ENCODE results near the gene ALK.

ALK gene

DNA sequence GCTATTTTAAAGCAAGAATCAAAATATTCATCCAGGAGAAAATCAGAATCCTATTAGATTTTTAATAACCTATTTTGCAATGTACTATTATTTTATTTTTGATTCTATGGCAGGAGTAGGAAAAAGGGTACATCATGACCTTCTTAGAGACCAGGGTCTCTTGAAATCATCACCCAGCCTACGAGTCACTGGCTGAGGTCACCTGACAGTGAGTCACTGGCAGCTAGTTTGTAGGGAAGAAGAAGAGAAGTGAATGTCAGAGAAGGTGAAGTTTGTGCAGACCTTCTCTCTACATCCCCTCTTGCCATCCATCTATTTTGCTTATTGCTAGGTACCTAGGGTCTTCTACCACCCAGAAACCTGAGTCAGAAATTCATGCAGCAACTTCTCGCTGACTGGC, 144.2 kb downstream of the ALK start:
- no peak overlapping the region for H3K4me3 ChIP-seq
- TF ChIP-seq, protein P1, sequence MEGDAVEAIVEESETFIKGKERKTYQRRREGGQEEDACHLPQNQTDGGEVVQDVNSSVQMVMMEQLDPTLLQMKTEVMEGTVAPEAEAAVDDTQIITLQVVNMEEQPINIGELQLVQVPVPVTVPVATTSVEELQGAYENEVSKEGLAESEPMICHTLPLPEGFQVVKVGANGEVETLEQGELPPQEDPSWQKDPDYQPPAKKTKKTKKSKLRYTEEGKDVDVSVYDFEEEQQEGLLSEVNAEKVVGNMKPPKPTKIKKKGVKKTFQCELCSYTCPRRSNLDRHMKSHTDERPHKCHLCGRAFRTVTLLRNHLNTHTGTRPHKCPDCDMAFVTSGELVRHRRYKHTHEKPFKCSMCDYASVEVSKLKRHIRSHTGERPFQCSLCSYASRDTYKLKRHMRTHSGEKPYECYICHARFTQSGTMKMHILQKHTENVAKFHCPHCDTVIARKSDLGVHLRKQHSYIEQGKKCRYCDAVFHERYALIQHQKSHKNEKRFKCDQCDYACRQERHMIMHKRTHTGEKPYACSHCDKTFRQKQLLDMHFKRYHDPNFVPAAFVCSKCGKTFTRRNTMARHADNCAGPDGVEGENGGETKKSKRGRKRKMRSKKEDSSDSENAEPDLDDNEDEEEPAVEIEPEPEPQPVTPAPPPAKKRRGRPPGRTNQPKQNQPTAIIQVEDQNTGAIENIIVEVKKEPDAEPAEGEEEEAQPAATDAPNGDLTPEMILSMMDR (IDR thresholded peaks at IDR 0.05) = no peak
- no peak for DNase-seq (ENCODE audit: low spot score)
- no peak overlapping the region for H3K27ac ChIP-seq

DNA sequence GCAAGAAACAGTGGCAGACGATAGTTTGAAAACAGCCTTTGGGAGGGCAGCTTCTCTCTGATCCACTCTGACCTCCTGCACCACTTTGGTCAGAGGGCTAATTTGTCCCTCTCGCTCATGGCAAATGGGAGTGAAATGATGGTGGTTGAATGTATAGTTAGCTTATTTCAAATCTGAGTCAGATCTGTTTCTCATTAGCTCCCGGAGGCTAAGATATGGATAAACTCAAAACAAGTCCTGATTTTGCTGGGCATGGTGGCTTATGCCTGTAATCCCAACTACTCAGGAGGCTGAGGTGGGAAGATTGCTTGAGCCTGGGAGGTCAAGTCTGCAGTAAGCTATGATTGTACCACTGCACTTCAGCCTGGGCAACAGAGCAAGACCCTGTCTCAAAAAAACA, 145.0 kb downstream of the ALK start:
- Histone ChIP-seq H3K27ac (no peak overlapping the region), H3K4me3 (no peak overlapping the region)
- TF ChIP-seq, protein P1 (IDR thresholded peaks at IDR 0.05) = no peak
- no peak for DNase-seq (ENCODE audit: low spot score)

DNA sequence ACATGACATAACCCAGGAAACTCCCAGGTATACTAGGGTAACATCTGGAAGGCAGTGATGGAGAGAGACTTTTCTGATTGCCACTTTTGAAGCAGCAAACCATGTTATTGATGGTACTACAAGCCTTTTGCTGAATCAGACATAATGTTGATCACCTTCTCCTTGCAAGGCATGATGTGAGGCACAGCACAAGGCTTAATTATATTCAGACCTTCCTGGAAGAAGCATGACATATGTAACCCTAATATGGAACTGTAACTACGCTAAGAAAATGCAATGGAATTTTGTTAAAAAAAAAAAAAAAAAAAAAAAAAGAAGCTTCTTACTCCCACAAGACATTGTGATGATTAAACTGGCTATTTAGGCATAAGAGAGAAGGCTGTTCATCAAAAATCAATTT, 145.4 kb downstream of the ALK start:
- no peak overlapping the region for H3K4me3 ChIP-seq
- no peak for DNase-seq (ENCODE audit: low spot score)
- TF ChIP-seq, protein P1 (IDR thresholded peaks at IDR 0.05) = no peak
- H3K27ac ChIP-seq = no peak overlapping the region

DNA sequence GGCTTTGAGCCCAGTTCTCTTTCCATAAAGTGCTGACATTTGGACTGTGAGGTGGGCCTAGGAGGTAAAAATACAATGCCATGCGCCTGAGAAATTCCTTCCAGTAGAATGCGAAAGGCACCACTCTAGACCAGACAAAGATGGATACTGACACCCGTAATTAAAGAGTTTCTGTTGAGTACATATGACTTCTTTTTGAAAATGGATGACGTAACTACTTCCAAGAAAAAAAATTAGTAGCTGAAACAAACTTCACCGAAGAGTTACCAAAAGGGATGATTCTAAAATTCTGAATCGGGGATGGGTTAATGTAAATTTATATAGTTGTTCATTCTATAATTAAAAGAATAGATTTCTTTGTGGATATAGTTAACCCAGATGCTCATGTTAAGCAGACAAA, 146.8 kb downstream of the ALK start:
- no peak for DNase-seq (ENCODE audit: low spot score)
- TF ChIP-seq, protein P1 (IDR thresholded peaks at IDR 0.05) = no peak
- no peak overlapping the region for H3K27ac ChIP-seq
- H3K4me3 ChIP-seq = no peak overlapping the region

DNA sequence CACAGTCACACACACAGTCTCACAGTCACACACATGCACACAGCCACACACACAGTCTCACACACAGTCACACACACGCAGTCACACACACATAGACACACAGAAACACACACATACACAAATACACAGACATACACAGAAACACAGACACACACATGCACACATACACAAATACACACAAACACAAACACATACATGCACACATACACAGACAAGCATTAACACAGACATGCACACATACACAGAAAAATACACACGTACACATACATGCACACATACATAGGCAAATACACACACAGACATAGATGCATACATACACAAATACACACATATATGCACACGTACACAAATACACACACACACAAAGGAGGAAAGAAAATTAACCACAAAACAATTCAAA, 150.5 kb downstream of the ALK start:
- Histone ChIP-seq H3K27ac (no peak overlapping the region), H3K4me3 (no peak overlapping the region)
- DNase-seq (ENCODE audit: low spot score) = no peak
- TF ChIP-seq, protein P1 (IDR thresholded peaks at IDR 0.05) = no peak

DNA sequence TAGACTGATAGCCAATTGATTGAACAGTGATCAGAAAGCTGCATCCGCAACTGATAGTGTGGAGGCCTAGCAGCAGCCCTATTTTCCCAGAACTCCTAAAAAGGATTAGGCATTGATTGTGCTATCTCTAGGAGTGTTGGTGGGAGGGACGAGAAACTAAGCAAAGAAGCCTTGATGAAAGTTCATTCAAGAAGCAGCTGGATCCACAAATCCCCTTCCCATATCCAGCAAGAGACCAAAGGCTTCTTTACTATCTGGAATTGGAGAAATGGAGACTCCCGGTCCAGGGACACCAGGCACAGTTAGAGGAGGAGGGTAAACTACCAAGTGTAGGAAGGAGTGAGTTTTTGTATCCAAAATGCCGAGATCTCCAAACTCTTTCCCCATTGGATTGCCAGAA, 151.5 kb downstream of the ALK start:
- TF ChIP-seq, protein P1 (IDR thresholded peaks at IDR 0.05) = no peak
- Histone ChIP-seq H3K27ac (no peak overlapping the region), H3K4me3 (no peak overlapping the region)
- no peak for DNase-seq (ENCODE audit: low spot score)

DNA sequence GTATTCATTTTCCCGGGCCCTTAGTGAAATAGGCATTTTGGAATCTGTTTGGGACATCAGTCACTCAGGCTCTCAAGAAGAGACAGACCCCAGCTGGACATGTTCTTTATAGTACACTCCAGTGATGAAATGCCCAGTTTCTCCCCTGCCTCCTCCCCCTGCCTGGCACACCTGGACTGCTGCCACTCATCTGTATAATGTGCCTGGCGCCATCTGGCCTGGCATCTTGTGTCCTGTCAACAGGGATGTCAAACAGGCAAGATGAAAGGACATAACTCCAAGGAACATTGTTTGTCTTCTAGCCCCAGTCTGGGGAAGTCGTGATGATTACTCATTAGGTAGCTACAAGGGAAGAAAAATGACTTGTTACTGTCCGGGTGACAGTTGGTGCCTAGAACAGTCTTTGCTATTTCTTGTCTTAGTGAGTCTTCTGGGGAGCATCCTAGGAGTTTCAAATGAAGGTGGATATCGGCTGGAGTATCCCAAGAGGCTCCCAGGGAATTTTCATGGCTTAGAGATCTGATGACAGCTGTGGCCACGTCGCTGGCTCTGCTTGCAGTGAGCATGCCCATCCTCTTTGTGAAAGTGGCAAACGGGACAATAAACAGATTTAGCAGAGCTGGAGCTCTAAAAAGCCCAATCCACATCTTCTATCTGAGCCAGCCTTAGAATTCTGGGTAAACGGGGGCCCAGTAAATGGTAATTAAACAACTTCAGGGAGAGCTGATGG, 153.6 kb downstream of the ALK start:
- no peak for DNase-seq (ENCODE audit: low spot score)
- TF ChIP-seq, protein P1 (IDR thresholded peaks at IDR 0.05) = no peak
- no peak overlapping the region for H3K27ac ChIP-seq
- no peak overlapping the region for H3K4me3 ChIP-seq
